Posterior vena cava (tissue), 2 donors: Measurements from ENCODE around the gene GREB1L. TPM values are rescaled to one million over a fixed set of nuclear protein-coding genes. Genes with fewer than 3 reads are reported as not detected.

Experiments
- DNase-seq: peaks from one replicate; pipeline ENCODE4 v3.0.0-alpha.2; 2020; ENCODE audit warnings: low spot score
- intact Hi-C, 2 donors: fragments of 100-400 bp; cut with DNase I; formaldehyde crosslinking; loops; one replicate each; pipeline versions ENCODE4 v1.14.1 to v1.14.2; 2022 to 2023
- total RNA-seq, 2 donors: library from RNA; stranded (reverse); fragmentation: NEBNext Ultra II Directional; extraction: Animal tissue kit (Norgen Biotek cat#: 25700); gene quantifications; one replicate each; pipeline ENCODE4 v1.2.1, GENCODE V29; 2021
- donor health status: DM: yes; HTN: yes; CAD: no.
- donor health status: DM: yes; HTN: yes; CAD: no.

GREB1L gene
- total RNA-seq, 2 donors from 2014 or later, result 1.0 to 3.3 TPM

DNA sequence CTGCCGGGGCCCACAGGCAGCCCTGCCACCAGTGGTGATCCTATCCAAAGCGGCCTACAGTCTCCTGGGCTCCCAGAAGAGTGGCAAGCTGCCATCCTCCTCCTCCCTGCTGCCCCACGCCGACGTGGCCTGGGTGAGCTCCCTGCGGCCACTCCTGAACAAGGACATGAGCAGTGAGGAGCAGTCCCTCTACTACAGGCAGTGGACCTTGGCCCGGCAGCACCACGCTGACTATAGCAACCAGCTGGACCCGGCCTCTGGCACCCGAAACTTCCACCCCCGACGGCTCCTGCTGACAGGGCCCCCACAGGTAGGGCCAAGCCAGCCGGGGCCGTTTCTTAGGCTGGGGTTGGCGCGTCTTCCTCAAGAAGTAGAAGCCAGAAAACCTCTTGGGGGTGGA, 258.0 kb downstream of the GREB1L start:
- DNase-seq, result no peak
- intact Hi-C loops, result no loop called here

DNA sequence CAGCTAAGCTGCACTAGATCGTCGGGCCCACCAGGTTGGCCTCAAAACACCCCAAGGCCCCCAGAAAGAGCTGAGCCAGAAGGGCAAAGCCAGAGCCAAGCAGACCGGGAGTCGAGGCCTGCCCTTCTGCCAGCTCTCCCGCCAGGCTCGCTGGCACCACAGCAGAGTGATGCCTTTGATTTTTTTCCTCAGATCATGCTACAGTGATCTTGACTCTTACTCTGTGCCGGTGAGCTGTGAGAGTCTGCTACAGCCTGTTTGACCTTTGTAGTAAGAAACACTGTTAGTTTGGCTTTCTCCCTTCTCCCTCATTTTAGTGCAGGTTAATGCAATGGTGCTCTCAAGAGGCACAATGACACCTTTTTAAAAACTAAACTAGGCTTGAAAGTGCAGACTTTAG, 260.6 kb downstream of the GREB1L start:
- intact Hi-C loops, result no loop called here
- no peak for DNase-seq

DNA sequence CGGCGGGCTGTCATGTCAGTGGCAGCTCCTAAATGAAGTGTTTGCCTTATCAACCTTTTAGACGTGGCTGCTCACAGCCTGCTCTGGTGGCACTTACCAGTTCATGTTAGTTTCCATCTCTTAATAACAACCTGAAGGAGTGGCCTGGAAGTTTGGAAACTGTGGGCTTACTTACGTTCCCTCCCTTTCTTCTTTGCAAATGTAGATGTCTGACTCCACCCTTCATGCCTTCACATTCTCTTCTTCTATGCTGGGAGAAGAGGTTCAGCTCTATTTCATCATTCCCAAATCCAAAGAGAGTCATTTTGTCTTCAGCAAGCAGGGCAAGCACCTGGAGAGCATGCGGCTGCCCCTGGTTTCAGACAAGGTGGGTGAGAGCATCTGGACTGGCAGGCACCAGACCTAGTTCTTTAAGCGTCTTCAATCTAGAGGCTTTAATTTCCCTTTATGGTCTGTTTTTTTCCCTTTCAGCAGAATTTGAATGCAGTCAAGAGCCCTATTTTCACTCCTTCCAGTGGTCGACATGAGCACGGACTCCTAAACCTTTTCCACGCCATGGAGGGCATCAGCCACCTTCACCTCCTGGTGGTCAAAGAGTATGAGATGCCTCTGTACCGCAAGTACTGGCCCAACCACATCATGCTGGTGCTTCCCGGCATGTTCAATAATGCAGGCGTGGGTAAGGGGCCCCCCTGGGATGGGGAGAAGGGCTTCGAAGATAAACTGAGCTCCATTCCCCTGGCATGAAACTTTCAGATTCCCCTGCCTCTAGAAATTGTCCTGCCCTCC, 266.1 kb downstream of the GREB1L start:
- intact Hi-C loops, result no loop called here
- no peak for DNase-seq

- intact Hi-C loops, result no loop called here
- no peak for DNase-seq
Measured at GRCh38 chr18:21509062-21509461, 267.0 kb downstream of the GREB1L start.

DNA sequence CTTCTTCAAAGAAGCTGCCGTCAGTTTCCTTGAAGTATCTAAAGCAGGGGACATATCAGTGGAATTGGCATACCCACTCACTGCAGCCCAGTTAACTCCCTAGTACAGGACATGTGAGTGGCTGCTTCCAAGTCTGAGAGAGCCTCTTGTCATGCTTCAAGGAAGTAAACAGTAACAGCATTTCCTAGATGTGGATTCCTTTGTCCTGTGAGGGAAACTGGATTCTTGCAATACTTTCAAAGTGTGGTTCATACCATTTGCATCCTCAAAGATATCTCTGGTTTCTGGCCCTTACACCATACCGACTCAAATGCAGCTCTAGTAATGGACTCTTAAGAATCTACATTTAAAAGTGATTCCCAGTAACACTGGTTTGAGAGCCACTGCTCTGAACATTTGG, 271.3 kb downstream of the GREB1L start:
- no peak for DNase-seq
- intact Hi-C loops, result no loop called here

DNA sequence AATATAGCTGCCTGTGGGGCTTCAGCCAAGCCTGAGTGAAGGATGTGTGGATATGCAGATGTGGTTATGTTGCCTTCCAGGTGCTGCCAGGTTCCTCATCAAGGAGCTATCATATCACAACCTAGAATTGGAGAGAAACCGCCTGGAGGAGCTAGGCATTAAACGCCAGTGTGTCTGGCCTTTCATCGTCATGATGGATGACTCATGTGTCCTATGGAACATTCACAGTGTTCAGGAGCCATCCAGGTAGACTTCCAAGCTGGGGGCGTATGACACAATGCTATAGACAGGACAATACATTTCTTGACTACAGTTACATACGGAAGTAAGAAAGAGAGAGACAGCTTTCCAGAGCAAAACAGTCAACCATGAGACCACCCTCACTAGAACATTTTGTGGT, 271.7 kb downstream of the GREB1L start:
- intact Hi-C loops, result no loop called here

GRCh38 chr18:21522530-21522929, 280.5 kb downstream of the GREB1L start:
- intact Hi-C loops, result no loop called here
- DNase-seq, result no peak

More for the DNA sequence above, 271.7 kb downstream of the GREB1L start:
- DNase-seq, result no peak

DNA sequence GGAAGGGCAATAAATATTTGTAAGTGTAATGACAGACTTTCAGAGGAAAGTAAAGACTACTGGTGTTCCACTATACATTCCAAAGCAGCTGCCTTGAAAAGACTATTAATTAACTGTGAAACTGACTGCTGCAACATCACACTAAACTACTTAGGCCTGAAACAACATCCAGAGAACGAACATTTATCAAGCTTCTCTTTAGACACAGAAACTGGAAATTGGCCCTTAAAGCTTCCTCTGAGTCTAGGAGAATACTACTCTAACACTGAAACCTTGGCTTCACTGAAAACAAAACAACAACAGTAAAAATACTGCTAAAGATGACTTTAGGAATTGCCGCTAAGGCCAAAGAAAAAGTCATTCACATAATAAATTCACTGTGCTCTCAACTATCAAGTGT, 283.9 kb downstream of the GREB1L start:
- no peak for DNase-seq

GRCh38 chr18:21526463-21526862, 284.4 kb downstream of the GREB1L start:
- intact Hi-C loops, result no loop called here
- DNase-seq, result no peak

More for the DNA sequence above, 283.9 kb downstream of the GREB1L start:
- intact Hi-C loops, result no loop called here

GRCh38 chr18:21534327-21534726, 292.3 kb downstream of the GREB1L start:
- intact Hi-C loops, result no loop called here
- no peak for DNase-seq

GRCh38 chr18:21538230-21538629, 296.2 kb downstream of the GREB1L start:
- DNase-seq, result no peak
- intact Hi-C loops, result no loop called here

DNA sequence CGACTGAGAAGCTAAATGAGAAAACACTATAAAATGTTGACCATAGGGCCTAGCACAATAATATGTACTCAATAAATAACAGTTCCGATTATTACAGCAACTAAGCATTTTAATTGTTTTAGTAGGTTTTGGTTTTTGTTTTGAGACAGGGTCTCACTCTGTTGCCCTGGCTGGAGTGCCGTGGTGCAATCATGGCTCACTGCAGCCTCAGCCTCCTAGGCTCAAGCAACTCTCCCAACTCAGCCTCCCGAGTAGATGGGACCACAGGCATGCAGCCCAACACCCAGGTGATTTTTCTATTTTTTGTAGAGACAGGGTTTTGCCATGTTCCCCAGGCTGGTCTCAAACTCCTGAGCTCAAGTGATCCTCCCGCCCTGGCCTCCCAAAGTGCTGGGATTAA, 304.4 kb downstream of the GREB1L start:
- DNase-seq, result no peak
- intact Hi-C loops, result no loop called here

DNA sequence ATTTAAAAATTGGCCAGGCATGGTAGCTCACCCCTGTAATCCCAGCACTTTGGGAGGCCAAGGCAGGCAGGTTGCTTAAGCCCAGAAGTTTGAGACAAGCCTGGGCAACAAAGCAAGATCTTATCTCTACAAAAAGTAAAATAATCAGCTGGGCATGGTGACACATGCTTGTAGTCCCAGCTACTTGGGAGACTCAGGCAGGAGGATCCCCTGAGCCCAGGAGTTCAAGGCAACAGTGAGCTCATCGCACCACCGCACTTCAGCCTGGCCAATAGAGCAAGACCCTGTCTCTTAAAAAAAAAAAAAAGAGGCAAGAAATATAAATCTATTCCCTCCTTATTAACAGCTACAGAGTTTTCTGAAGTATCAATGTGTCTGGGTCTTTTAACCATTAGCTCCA, 306.6 kb downstream of the GREB1L start:
- DNase-seq, result no peak
- intact Hi-C loops, result no loop called here

- no peak for DNase-seq
- intact Hi-C loops, result no loop called here
Measured at GRCh38 chr18:21550510-21550970, 308.5 kb downstream of the GREB1L start.

- no peak for DNase-seq
- intact Hi-C loops, result no loop called here
Measured at GRCh38 chr18:21557607-21558253, 315.7 kb downstream of the GREB1L start.

GRCh38 chr18:21559195-21559594, 317.2 kb downstream of the GREB1L start:
- intact Hi-C loops, result no loop called here

DNA sequence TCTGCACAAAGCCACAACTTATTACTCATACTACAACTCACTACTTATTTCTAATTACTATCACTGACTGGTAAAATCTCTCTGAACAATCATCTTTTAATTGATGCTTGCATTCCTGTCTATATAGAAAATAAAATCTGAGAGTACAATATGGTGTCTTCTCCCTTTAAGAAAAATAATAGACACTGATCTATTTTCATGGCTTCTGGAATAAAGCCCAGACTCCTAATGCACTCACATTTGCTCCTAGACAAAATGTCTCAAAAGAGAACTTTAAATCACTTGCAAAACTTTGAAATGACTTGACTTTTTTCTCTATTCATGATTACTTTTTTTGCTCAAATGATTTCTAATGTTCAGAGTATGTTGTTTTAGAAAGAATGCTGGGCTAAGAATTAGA, 329.7 kb downstream of the GREB1L start:
- intact Hi-C loops, result no loop called here

More at GRCh38 chr18:21559195-21559594, 317.2 kb downstream of the GREB1L start:
- DNase-seq, result no peak

More for the DNA sequence above, 329.7 kb downstream of the GREB1L start:
- DNase-seq, result no peak
